HG02973 (cell line): ENCODE data around the gene CHST9.

Experiments
- ATAC-seq: cut with Tn5 transposase; IDR thresholded peaks from one replicate; pipeline ENCODE4 v1.9.1; 2021; ENCODE audit warnings: moderate library complexity; ENCODE audit not compliant: unreplicated experiment

The CHST9 gene

GRCh38 chr18:26874283-26874682, 310.8 kb downstream of the CHST9 start:
- no peak for ATAC-seq

- peak; percentile 69 for ATAC-seq
These were observed 315.5 kb downstream of the CHST9 start for GRCh38 chr18:26869640-26870039.

GRCh38 chr18:26868968-26869586, 316.0 kb downstream of the CHST9 start:
- ATAC-seq = no peak

GRCh38 chr18:26867471-26867870, 317.6 kb downstream of the CHST9 start:
- no peak for ATAC-seq

GRCh38 chr18:26865557-26865956, 319.6 kb downstream of the CHST9 start, which contains the start of gene AQP4:
AQP4 (minus strand) TSS chr18:26865707; CDS start chr18:26865689, 18 bp downstream.
- no peak for ATAC-seq

- no peak for ATAC-seq
These were observed 320.4 kb downstream of the CHST9 start for GRCh38 chr18:26864658-26865057.

GRCh38 chr18:26863921-26864497, 321.1 kb downstream of the CHST9 start:
- ATAC-seq = no peak

- no peak for ATAC-seq
These were observed 321.8 kb downstream of the CHST9 start for GRCh38 chr18:26863122-26863879.

GRCh38 chr18:26862084-26862483, 323.0 kb downstream of the CHST9 start:
- no peak for ATAC-seq
